Amniotic epithelial cell (primary cell): ENCODE measurements around the gene TRIP4.

ENCODE experiments used
- DNase-seq: peaks from one replicate; pipeline ENCODE4 v3.0.0-alpha.2; 2010; ENCODE audit warnings: low read depth

TRIP4 gene

GRCh38 chr15:64447536-64448315 is 60.1 kb downstream of the TRIP4 start:
- no peak for DNase-seq

GRCh38 chr15:64452988-64453688 is 65.5 kb downstream of the TRIP4 start:
- peak; percentile 38 for DNase-seq

- peak; percentile 58 for DNase-seq
These were observed 66.0 kb downstream of the TRIP4 start for GRCh38 chr15:64453689-64454037.

- no peak for DNase-seq
These were observed 66.6 kb downstream of the TRIP4 start for GRCh38 chr15:64454282-64454681.

- peak; percentile 57 for DNase-seq
These were observed 68.3 kb downstream of the TRIP4 start for GRCh38 chr15:64455961-64456371.

- DNase-seq, result peak; percentile 86
These were observed 69.0 kb downstream of the TRIP4 start for GRCh38 chr15:64456634-64457108.

GRCh38 chr15:64459066-64459781 is 71.6 kb downstream of the TRIP4 start:
- no peak for DNase-seq

GRCh38 chr15:64460206-64460723 is 72.6 kb downstream of the TRIP4 start, which contains the start of gene ZNF609:
TSS of gene ZNF609 (plus strand) at chr15:64460578. CDS start at chr15:64499420, 38,842 bp downstream.
- DNase-seq, result peak; percentile 95

- peak; percentile 91 for DNase-seq
These were observed 73.4 kb downstream of the TRIP4 start for GRCh38 chr15:64460724-64461720.

GRCh38 chr15:64461721-64462162 is 74.1 kb downstream of the TRIP4 start:
- peak; percentile 18 for DNase-seq

- no peak for DNase-seq
These were observed 74.9 kb downstream of the TRIP4 start for GRCh38 chr15:64462492-64462891.

- DNase-seq, result peak; percentile 63
These were observed 76.8 kb downstream of the TRIP4 start for GRCh38 chr15:64464276-64465005.

- DNase-seq, result no peak
These were observed 78.9 kb downstream of the TRIP4 start for GRCh38 chr15:64466408-64467141.

- no peak for DNase-seq
These were observed 84.5 kb downstream of the TRIP4 start for GRCh38 chr15:64472161-64472560.

- no peak for DNase-seq
These were observed 87.2 kb downstream of the TRIP4 start for GRCh38 chr15:64474846-64475245.

GRCh38 chr15:64476550-64476949 is 88.9 kb downstream of the TRIP4 start:
- DNase-seq, result no peak

- peak; percentile 89 for DNase-seq
These were observed 91.2 kb downstream of the TRIP4 start for GRCh38 chr15:64478863-64479262.

- no peak for DNase-seq
These were observed 93.3 kb downstream of the TRIP4 start for GRCh38 chr15:64480891-64481290.

- no peak for DNase-seq
These were observed 96.1 kb downstream of the TRIP4 start for GRCh38 chr15:64483749-64484148.

GRCh38 chr15:64485796-64486195 is 98.2 kb downstream of the TRIP4 start:
- DNase-seq, result no peak
